22Rv1 (cell line): Measurements from ENCODE around the gene CACNA1E.

Experiments
- H3K27ac ChIP-seq: fragments of 450-650 bp; 2 replicates; pipeline ENCODE4 v1.5.1; 2017
- ZFX ChIP-seq: fragments of 450-650 bp; IDR thresholded peaks from 2 replicates; pipeline ENCODE4 v1.6.1; 2017; ENCODE audit warnings: antibody characterized with exemption, borderline replicate concordance
- TF ChIP-seq, protein P1 (sequence below): fragments of 450-650 bp; IDR thresholded peaks from 2 replicates; pipeline ENCODE4 v1.5.1; 2017; ENCODE audit warnings: mild to moderate bottlenecking

The CACNA1E gene

DNA sequence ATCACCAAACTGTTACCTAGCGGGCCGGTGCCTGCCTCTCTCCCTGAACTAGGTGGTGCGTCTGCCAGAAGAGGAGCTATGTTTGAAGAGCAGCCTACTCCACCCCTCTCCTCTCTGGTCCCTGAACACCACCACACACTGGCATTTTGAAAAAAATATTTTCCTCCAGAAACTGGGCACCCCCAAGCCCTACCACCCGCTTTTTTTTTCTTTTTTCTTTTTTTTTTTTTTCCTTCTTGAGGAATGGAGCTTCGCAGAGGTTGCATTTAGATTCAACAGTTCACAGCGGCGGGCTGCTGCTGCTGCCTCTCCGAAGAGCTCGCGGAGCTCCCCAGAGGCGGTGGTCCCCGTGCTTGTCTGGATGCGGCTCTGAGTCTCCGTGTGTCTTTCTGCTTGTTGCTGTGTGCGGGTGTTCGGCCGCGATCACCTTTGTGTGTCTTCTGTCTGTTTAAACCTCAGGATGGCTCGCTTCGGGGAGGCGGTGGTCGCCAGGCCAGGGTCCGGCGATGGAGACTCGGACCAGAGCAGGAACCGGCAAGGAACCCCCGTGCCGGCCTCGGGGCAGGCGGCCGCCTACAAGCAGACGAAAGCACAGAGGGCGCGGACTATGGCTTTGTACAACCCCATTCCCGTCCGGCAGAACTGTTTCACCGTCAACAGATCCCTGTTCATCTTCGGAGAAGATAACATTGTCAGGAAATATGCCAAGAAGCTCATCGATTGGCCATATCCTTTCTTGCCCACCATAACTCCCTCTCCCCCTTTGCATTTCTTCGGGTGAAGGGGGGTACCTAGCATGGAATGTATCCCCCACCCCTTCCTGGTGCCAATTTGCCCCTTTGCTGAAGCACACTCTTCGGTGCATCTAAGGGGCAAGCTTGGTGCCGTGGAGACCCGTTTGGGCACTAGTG, at the start of gene CACNA1E:
CACNA1E (plus strand) TSS at position 233 of the 911 bp plus-strand sequence; CDS start at position 461, 228 bp downstream.
- H3K27ac ChIP-seq, result no peak within 1 kb of the TSS
- TF ChIP-seq ZFX, result no peak
- TF ChIP-seq, protein P1, sequence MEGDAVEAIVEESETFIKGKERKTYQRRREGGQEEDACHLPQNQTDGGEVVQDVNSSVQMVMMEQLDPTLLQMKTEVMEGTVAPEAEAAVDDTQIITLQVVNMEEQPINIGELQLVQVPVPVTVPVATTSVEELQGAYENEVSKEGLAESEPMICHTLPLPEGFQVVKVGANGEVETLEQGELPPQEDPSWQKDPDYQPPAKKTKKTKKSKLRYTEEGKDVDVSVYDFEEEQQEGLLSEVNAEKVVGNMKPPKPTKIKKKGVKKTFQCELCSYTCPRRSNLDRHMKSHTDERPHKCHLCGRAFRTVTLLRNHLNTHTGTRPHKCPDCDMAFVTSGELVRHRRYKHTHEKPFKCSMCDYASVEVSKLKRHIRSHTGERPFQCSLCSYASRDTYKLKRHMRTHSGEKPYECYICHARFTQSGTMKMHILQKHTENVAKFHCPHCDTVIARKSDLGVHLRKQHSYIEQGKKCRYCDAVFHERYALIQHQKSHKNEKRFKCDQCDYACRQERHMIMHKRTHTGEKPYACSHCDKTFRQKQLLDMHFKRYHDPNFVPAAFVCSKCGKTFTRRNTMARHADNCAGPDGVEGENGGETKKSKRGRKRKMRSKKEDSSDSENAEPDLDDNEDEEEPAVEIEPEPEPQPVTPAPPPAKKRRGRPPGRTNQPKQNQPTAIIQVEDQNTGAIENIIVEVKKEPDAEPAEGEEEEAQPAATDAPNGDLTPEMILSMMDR, result no peak

- TF ChIP-seq, protein P1, result no peak
- TF ChIP-seq ZFX, result no peak
- H3K27ac ChIP-seq, result no peak overlapping the region
Measured at GRCh38 chr1:181433931-181434330, 49.4 kb upstream of the CACNA1E start.

DNA sequence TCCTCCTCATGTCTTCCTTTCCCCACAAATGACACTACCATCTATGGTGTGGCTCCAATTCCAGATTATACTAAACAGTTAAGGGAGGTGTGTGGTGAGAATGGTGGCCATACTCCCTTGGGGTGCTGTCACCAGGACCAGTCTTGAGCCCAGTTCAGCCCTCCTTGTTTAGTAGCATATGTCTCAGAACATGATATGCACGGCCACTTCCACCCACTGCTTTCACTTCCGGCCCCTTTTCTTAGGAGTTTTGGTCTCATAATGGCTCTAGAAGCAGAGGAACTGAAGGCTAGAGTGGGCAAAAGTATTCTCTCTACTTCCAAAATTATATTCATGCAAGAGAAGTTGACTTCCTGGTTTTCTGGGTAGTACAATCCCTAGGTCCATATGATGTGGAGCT, 45.3 kb upstream of the CACNA1E start:
- H3K27ac ChIP-seq, result no peak overlapping the region
- TF ChIP-seq, protein P1, result no peak
- no peak for TF ChIP-seq ZFX

GRCh38 chr1:181440510-181440909, 42.8 kb upstream of the CACNA1E start:
- no peak overlapping the region for H3K27ac ChIP-seq
- TF ChIP-seq, protein P1, result no peak
- TF ChIP-seq ZFX, result no peak

- TF ChIP-seq, protein P1, result no peak
- TF ChIP-seq ZFX, result no peak
- H3K27ac ChIP-seq, result no peak overlapping the region
Measured at GRCh38 chr1:181442181-181442525, 41.2 kb upstream of the CACNA1E start.

GRCh38 chr1:181443231-181443853, 40.0 kb upstream of the CACNA1E start:
- no peak overlapping the region for H3K27ac ChIP-seq
- TF ChIP-seq, protein P1, result no peak
- TF ChIP-seq ZFX, result no peak

- TF ChIP-seq, protein P1, result no peak
- TF ChIP-seq ZFX, result no peak
- H3K27ac ChIP-seq, result no peak overlapping the region
Measured at GRCh38 chr1:181445436-181445835, 37.9 kb upstream of the CACNA1E start.
